ENCODE measurements around the gene PTPRD. TPM values are rescaled to one million over a fixed set of nuclear protein-coding genes. Genes with fewer than 3 reads are reported as not detected.

The PTPRD gene
- polyA plus RNA-seq, 1 experiment = 0.39 TPM

- Histone ChIP-seq H3K27me3 (ENCODE audit: control insufficient read depth, insufficient read depth, low read length) (no peaks in the 10 kb centered on the region), H3K36me3 (ENCODE audit: control insufficient read depth, insufficient read depth, low read length) (no peaks in the 10 kb centered on the region), H3K4me3 (ENCODE audit: low read depth, low read length) (no peak overlapping the region)
- ChIA-PET CTCF (no interaction called here), POLR2A (no interaction called here)
- no peak for TF ChIP-seq CTCF (IDR thresholded peaks at IDR 0.05; ENCODE audit: insufficient read depth, low read depth, low read length)
- DNase-seq (ENCODE audit: low read depth) = no peak
These were observed 808.7 kb downstream of the PTPRD start for GRCh38 chr9:9804109-9804508.

GRCh38 chr9:9799287-9799686 is 813.5 kb downstream of the PTPRD start:
- no peaks in the 10 kb centered on the region for H3K36me3 ChIP-seq (ENCODE audit: control insufficient read depth, insufficient read depth, low read length)
- POLR2A ChIA-PET = no interaction called here
- no peak for TF ChIP-seq CTCF (IDR thresholded peaks at IDR 0.05; ENCODE audit: insufficient read depth, low read depth, low read length)
- DNase-seq (ENCODE audit: low read depth) = no peak
- CTCF ChIA-PET = no interaction called here
- no peaks in the 10 kb centered on the region for H3K27me3 ChIP-seq (ENCODE audit: control insufficient read depth, insufficient read depth, low read length)
- H3K4me3 ChIP-seq (ENCODE audit: low read depth, low read length) = no peak overlapping the region

GRCh38 chr9:9792144-9792857 is 820.5 kb downstream of the PTPRD start:
- ChIA-PET CTCF (no interaction called here), POLR2A (no interaction called here)
- no peaks in the 10 kb centered on the region for H3K27me3 ChIP-seq (ENCODE audit: control insufficient read depth, insufficient read depth, low read length)
- no peak for TF ChIP-seq CTCF (IDR thresholded peaks at IDR 0.05; ENCODE audit: insufficient read depth, low read depth, low read length)
- no peaks in the 10 kb centered on the region for H3K36me3 ChIP-seq (ENCODE audit: control insufficient read depth, insufficient read depth, low read length)
- no peak overlapping the region for H3K4me3 ChIP-seq (ENCODE audit: low read depth, low read length)
- DNase-seq (ENCODE audit: low read depth) = no peak

GRCh38 chr9:9791611-9792010 is 821.2 kb downstream of the PTPRD start:
- POLR2A ChIA-PET = no interaction called here
- Histone ChIP-seq H3K36me3 (ENCODE audit: control insufficient read depth, insufficient read depth, low read length) (no peaks in the 10 kb centered on the region), H3K4me3 (ENCODE audit: low read depth, low read length) (no peak overlapping the region), H3K27me3 (ENCODE audit: control insufficient read depth, insufficient read depth, low read length) (no peaks in the 10 kb centered on the region)
- DNase-seq (ENCODE audit: low read depth) = no peak
- TF ChIP-seq CTCF (IDR thresholded peaks at IDR 0.05; ENCODE audit: insufficient read depth, low read depth, low read length) = no peak
- CTCF ChIA-PET = no interaction called here

- Histone ChIP-seq H3K4me3 (ENCODE audit: low read depth, low read length) (no peak overlapping the region), H3K36me3 (ENCODE audit: control insufficient read depth, insufficient read depth, low read length) (no peaks in the 10 kb centered on the region), H3K27me3 (ENCODE audit: control insufficient read depth, insufficient read depth, low read length) (no peaks in the 10 kb centered on the region)
- no peak for DNase-seq (ENCODE audit: low read depth)
- TF ChIP-seq CTCF (IDR thresholded peaks at IDR 0.05; ENCODE audit: insufficient read depth, low read depth, low read length) = peak; percentile 38; the same call in 1 of the 2 replicates
- ChIA-PET CTCF (interaction anchor here (0.9 kb wide), 1 partner anchor 64 kb away, joined by 3 read pairs; no protein-coding TSS in a partner anchor), POLR2A (no interaction called here)
These were observed 822.5 kb downstream of the PTPRD start for GRCh38 chr9:9790216-9790872.
